ENCODE results near the gene HPGD.

DNA sequence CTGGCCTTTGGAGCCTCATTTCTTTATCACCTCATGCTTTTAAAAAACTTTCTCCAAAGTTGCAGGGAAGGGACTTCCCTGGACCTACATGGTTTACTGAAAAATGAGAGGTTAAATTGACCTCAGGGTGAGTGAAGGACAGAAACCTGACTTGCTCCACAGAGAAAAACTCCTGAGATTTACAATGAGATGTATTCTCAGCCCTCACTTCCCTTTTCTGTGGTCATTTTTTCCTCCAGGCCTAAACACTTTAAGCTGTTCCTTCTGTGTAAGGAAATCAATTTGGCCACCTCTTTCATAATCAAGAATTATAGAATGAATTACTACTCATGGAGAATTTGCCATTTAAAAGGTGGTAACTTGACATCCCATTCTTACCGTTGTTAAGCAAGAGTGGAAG, 77.9 kb downstream of the HPGD start:
- TF ChIP-seq, protein P1, sequence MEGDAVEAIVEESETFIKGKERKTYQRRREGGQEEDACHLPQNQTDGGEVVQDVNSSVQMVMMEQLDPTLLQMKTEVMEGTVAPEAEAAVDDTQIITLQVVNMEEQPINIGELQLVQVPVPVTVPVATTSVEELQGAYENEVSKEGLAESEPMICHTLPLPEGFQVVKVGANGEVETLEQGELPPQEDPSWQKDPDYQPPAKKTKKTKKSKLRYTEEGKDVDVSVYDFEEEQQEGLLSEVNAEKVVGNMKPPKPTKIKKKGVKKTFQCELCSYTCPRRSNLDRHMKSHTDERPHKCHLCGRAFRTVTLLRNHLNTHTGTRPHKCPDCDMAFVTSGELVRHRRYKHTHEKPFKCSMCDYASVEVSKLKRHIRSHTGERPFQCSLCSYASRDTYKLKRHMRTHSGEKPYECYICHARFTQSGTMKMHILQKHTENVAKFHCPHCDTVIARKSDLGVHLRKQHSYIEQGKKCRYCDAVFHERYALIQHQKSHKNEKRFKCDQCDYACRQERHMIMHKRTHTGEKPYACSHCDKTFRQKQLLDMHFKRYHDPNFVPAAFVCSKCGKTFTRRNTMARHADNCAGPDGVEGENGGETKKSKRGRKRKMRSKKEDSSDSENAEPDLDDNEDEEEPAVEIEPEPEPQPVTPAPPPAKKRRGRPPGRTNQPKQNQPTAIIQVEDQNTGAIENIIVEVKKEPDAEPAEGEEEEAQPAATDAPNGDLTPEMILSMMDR (optimal IDR thresholded peaks at IDR 0.05 in 1 of 3, IDR thresholded peaks at IDR 0.05 in 1 of 3, conservative IDR thresholded peaks at IDR 0.05 in 1 of 3; ENCODE audit: extremely low read depth in 1 of 3, insufficient read depth in 2 of 3, low read length in 3 of 3), result no peak
- TF ChIP-seq EZH2 (IDR thresholded peaks at IDR 0.05; ENCODE audit: low read length), result no peak

All from keratinocyte (primary cell).